CD14-positive monocyte (primary cell): ENCODE results near the gene AP1G2. TPM values are rescaled to one million over a fixed set of nuclear protein-coding genes. Genes with fewer than 3 reads are reported as not detected.

ENCODE experiments used
- DNase-seq, 3 donors: peaks; one replicate each; pipeline ENCODE4 v3.0.0-alpha.2; 2011 to 2022
- H2AFZ ChIP-seq: 2 replicates; pipeline ENCODE4 v1.6.0; 2012; ENCODE audit warnings: mild to moderate bottlenecking, low read depth, low read length, inconsistent platforms; ENCODE audit not compliant: insufficient read depth, poor library complexity, severe bottlenecking
- H3K27ac ChIP-seq, 2 donors: 1 replicate in 1 of 2; 2 replicates in 1 of 2; pipeline ENCODE4 v1.5.1; 2012 to 2013; ENCODE audit warnings: low read length in 2 of 2, control low read depth in 1 of 2, inconsistent platforms in 1 of 2, low read depth in 1 of 2, mild to moderate bottlenecking in 1 of 2
- H3K27me3 ChIP-seq, 2 donors: one replicate each; pipeline versions ENCODE4 v1.6.0 to v1.6.1; 2011 to 2013; ENCODE audit warnings: low read length in 2 of 2; ENCODE audit not compliant: control insufficient read depth in 2 of 2, insufficient read depth in 2 of 2
- H3K36me3 ChIP-seq, 2 donors: replicated peaks in 1 of 2; 1 replicate in 1 of 2; 2 replicates in 1 of 2; pipeline versions ENCODE4 v1.5.1 to v1.6.1; 2012 to 2013; ENCODE audit warnings: low read length in 2 of 2, control low read depth in 1 of 2, inconsistent platforms in 1 of 2, mild to moderate bottlenecking in 1 of 2; ENCODE audit not compliant: insufficient read depth in 2 of 2, control insufficient read depth in 1 of 2
- H3K4me1 ChIP-seq, 2 donors: 1 replicate in 1 of 2; 2 replicates in 1 of 2; pipeline versions ENCODE4 v1.5.1 to v1.6.1; 2012 to 2013; ENCODE audit warnings: low read length in 2 of 2, control low read depth in 1 of 2, inconsistent platforms in 1 of 2, mild to moderate bottlenecking in 1 of 2, moderate library complexity in 1 of 2; ENCODE audit not compliant: insufficient read depth in 2 of 2, control insufficient read depth in 1 of 2
- H3K4me2 ChIP-seq: replicated peaks from 2 replicates; pipeline ENCODE3; 2012; ENCODE audit warnings: low read length, moderate library complexity, mild to moderate bottlenecking; ENCODE audit not compliant: poor library complexity, severe bottlenecking; ENCODE audit errors: extremely low read depth
- H3K4me3 ChIP-seq, 3 experiments: fragments of 200-600 bp in 1 of 3; sonication (generic) in 1 of 3; replicated peaks in 1 of 3; 1 replicate in 2 of 3; 2 replicates in 1 of 3; pipeline ENCODE4 v1.5.1; 2011 to 2013; ENCODE audit warnings: low read length in 3 of 3, mild to moderate bottlenecking in 3 of 3, control low read depth in 2 of 3, low read depth in 2 of 3, inconsistent platforms in 1 of 3, moderate library complexity in 1 of 3
- H3K79me2 ChIP-seq: 2 replicates; pipeline ENCODE4 v1.6.0; 2012; ENCODE audit warnings: mild to moderate bottlenecking, control low read depth, inconsistent platforms, low read length, moderate library complexity; ENCODE audit not compliant: insufficient read depth
- H3K9ac ChIP-seq: 2 replicates; pipeline ENCODE4 v1.6.0; 2017; ENCODE audit warnings: low read length, mild to moderate bottlenecking; ENCODE audit not compliant: insufficient read depth, poor library complexity, severe bottlenecking
- H3K9me3 ChIP-seq, 2 donors: replicated peaks in 1 of 2; 1 replicate in 1 of 2; 2 replicates in 1 of 2; pipeline versions ENCODE4 v1.5.1 to v1.6.1; 2012 to 2013; ENCODE audit warnings: low read length in 2 of 2, control low read depth in 1 of 2; ENCODE audit not compliant: control insufficient read depth in 1 of 2, insufficient read depth in 1 of 2
- H4K20me1 ChIP-seq: 2 replicates; pipeline ENCODE4 v1.6.0; 2012; ENCODE audit warnings: mild to moderate bottlenecking, low read length, control low read depth, moderate library complexity; ENCODE audit not compliant: insufficient read depth
- H3K27ac Mint-ChIP-seq, 7 donors: one replicate each; pipeline ENCODE4 v1.8.0; 2020; ENCODE audit warnings: mild to moderate bottlenecking in 7 of 7, mixed read lengths in 7 of 7, moderate library complexity in 6 of 7, inconsistent platforms in 2 of 7
- H3K27me3 Mint-ChIP-seq, 3 donors: one replicate each; pipeline ENCODE4 v1.8.0; 2021 to 2022; ENCODE audit warnings: low read depth in 3 of 3, mild to moderate bottlenecking in 3 of 3, mixed read lengths in 3 of 3, moderate library complexity in 3 of 3, inconsistent platforms in 1 of 3
- H3K36me3 Mint-ChIP-seq, 2 donors: one replicate each; pipeline ENCODE4 v1.8.0; 2020; ENCODE audit warnings: mixed read lengths in 2 of 2, inconsistent platforms in 1 of 2, mild to moderate bottlenecking in 1 of 2
- H3K4me1 Mint-ChIP-seq: one replicate; pipeline ENCODE4 v1.8.0; 2020; ENCODE audit warnings: mild to moderate bottlenecking, mixed read lengths
- H3K4me3 Mint-ChIP-seq, 2 donors: one replicate each; pipeline ENCODE4 v1.8.0; 2020; ENCODE audit warnings: mild to moderate bottlenecking in 2 of 2, mixed read lengths in 2 of 2, moderate library complexity in 1 of 2
- H3K9me3 Mint-ChIP-seq, 7 donors: one replicate each; pipeline ENCODE4 v1.8.0; 2020 to 2022; ENCODE audit warnings: mixed read lengths in 7 of 7, mild to moderate bottlenecking in 6 of 7, moderate library complexity in 6 of 7, inconsistent platforms in 2 of 7
- WGBS: methylation state at CpG from one replicate; pipeline ENCODE4 v1.1.5; 2013; ENCODE audit warnings: missing lambda C conversion rate; ENCODE audit not compliant: insufficient coverage; 5-methylcytosine and 5-hydroxymethylcytosine counted together
- intact Hi-C, 2 donors: fragments of 100-400 bp; cut with micrococcal nuclease; formaldehyde crosslinking; loops; one replicate each; pipeline versions ENCODE4 v1.15.0 to v1.15.1; 2023
- polyA plus RNA-seq, 3 donors: library from polyadenylated mRNA; depleted of rRNA in 1 of 3; unstranded in 2 of 3; stranded (reverse) in 1 of 3; fragments of 300-500 nt in 2 of 3; fragments of >200 nt in 1 of 3; fragmentation: Illumina TruSeq in 2 of 3; gene quantifications; 1 replicate in 2 of 3; 2 replicates in 1 of 3; pipeline ENCODE4 v1.2.3, GENCODE V29; 2012 to 2021
- TF ChIP-seq, protein P1 (sequence below): fragments of 200-600 bp; IDR thresholded peaks from one replicate; pipeline ENCODE4 v1.8.0; 2022; ENCODE audit warnings: antibody characterized with exemption, mild to moderate bottlenecking

Gene AP1G2
- polyA plus RNA-seq, 3 donors = 32.2 to 437 (median 37.0) TPM

DNA sequence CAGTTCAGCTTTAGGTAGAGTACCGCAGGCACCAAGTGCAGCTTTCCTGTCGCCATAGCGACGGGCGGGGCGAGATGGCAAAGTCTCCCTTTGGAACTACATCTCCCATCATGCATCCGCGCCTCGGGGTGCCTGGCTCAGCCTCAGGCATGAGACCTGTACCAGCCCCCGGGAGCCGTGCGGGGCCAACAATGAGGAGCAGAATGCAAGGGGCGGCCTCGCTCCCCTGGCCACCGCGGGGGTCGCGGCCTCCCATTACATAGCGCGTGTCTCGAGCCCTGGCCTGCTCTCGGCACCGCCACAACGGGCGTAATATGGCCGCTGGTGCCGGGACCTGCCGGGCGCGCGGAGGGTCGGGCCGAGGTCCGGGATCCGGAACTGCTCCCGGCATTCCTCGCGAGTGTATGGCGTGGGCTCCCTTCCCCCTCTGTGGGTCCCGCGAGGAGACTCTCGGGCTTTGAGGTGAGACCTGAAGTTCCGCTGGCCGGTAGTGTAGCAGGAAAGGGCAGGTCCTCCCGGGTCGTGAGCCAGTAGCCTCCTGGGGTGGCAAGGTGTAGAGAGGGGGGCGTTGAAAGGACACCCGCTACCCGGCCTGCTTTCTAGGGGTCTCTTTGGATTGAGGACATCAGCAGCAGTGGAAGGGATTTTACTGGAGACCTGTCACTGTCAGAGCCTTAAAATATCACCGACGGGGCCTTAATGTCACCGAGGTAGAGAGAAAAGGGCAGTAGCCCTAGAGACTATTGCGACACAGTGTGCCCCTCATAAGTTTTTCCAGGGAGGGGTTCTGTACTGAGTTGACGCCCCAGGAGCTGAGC, 11.5 kb downstream of the AP1G2 start, which contains the start of gene THTPA:
Gene THTPA (plus strand): TSS at position 390 of the 818 bp plus-strand sequence. CDS start 487 bp downstream, outside the sequence.
- Histone ChIP-seq H2AFZ (peak within 1 kb of the TSS; percentile 95), H3K4me1 (peaks cover 19 to 31% of the 10 kb centered on the region in 2 donors), H3K27ac (peak within 1 kb of the TSS; percentile 33 to 91), H3K9me3 (no peaks in the 10 kb centered on the region), H3K27me3 (no peaks in the 10 kb centered on the region), H3K4me2 (peak within 1 kb of the TSS; percentile 79), H3K9ac (peak within 1 kb of the TSS; percentile 85), H3K79me2 (peaks cover 18% of the 10 kb centered on the region), H3K36me3 (peaks cover 25 to 35% of the 10 kb centered on the region in 2 donors), H3K4me3 (peak within 1 kb of the TSS; percentile 52 to 99 (median 70)), H4K20me1 (peaks cover 6% of the 10 kb centered on the region)
- peaks cover 0 to 1% (median 0%) of the 10 kb centered on the region in 3 donors for H3K27me3 Mint-ChIP-seq
- TF ChIP-seq, protein P1, sequence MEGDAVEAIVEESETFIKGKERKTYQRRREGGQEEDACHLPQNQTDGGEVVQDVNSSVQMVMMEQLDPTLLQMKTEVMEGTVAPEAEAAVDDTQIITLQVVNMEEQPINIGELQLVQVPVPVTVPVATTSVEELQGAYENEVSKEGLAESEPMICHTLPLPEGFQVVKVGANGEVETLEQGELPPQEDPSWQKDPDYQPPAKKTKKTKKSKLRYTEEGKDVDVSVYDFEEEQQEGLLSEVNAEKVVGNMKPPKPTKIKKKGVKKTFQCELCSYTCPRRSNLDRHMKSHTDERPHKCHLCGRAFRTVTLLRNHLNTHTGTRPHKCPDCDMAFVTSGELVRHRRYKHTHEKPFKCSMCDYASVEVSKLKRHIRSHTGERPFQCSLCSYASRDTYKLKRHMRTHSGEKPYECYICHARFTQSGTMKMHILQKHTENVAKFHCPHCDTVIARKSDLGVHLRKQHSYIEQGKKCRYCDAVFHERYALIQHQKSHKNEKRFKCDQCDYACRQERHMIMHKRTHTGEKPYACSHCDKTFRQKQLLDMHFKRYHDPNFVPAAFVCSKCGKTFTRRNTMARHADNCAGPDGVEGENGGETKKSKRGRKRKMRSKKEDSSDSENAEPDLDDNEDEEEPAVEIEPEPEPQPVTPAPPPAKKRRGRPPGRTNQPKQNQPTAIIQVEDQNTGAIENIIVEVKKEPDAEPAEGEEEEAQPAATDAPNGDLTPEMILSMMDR = no peak
- intact Hi-C loops = no loop called here
- peaks cover 25 to 33% of the 10 kb centered on the region in 2 donors for H3K36me3 Mint-ChIP-seq
- no peaks in the 10 kb centered on the region for H3K9me3 Mint-ChIP-seq
- peak within 1 kb of the TSS; percentile 78 to 95 (median 92) for H3K27ac Mint-ChIP-seq
- peak; percentile 76 to 84 (median 82) for DNase-seq
- WGBS = 1% methylated on average over 49 of the region's 54 CpGs
- peaks cover 25% of the 10 kb centered on the region for H3K4me1 Mint-ChIP-seq
- H3K4me3 Mint-ChIP-seq = peak within 1 kb of the TSS; percentile 88 to 93

DNA sequence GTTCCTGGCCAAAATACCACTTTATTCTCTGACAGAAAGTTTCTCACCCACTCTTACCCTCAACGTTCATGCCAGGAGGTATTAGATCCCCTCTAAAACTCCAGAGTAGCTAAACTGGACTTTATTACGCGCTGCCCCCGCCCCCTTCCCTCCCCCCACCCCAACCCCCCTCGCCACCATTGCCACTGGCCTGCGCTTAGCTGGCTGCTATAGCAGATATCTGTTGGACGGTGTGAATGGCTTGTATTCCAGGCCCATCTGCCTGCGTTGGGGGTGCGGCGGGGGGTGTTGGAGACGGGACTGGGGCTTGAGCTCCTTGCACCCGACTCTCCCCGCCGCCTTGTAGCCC, 12.1 kb downstream of the AP1G2 start:
- Histone ChIP-seq H3K9me3 (no peaks in the 10 kb centered on the region), H3K27ac (peak overlapping the region in 1 of 2 donors; percentile 91), H3K27me3 (peaks cover 0 to 4% of the 10 kb centered on the region in 2 donors), H3K79me2 (peaks cover 18% of the 10 kb centered on the region), H3K4me2 (peak overlapping the region; percentile 79), H3K36me3 (peaks cover 21 to 30% of the 10 kb centered on the region in 2 donors), H2AFZ (peak overlapping the region; percentile 95), H4K20me1 (peaks cover 6% of the 10 kb centered on the region), H3K9ac (peak overlapping the region; percentile 85), H3K4me3 (peak overlapping the region; percentile 52 to 99 (median 70)), H3K4me1 (peaks cover 23 to 37% of the 10 kb centered on the region in 2 donors)
- H3K9me3 Mint-ChIP-seq = no peaks in the 10 kb centered on the region
- TF ChIP-seq, protein P1 = no peak
- peak overlapping the region; percentile 88 to 93 for H3K4me3 Mint-ChIP-seq
- intact Hi-C loops = no loop called here
- H3K36me3 Mint-ChIP-seq = peaks cover 20 to 27% of the 10 kb centered on the region in 2 donors
- WGBS = 0% methylated on average over 6 of the region's 14 CpGs
- no peak for DNase-seq
- H3K27ac Mint-ChIP-seq = peak overlapping the region in 5 of 7 donors; percentile 87 to 95 (median 94)
- H3K4me1 Mint-ChIP-seq = peaks cover 28% of the 10 kb centered on the region
- peaks cover 0 to 1% (median 0%) of the 10 kb centered on the region in 3 donors for H3K27me3 Mint-ChIP-seq
